Mononuclear cell (primary cell): ENCODE data around the gene GLO1. TPM values are rescaled to one million over a fixed set of nuclear protein-coding genes. Genes with fewer than 3 reads are reported as not detected.

ENCODE experiments used
- H3K27me3 ChIP-seq: 2 replicates; pipeline ENCODE4 v1.6.0; 2011; ENCODE audit warnings: low read length, control low read depth; ENCODE audit not compliant: insufficient read depth
- H3K4me1 ChIP-seq: 2 replicates; pipeline ENCODE4 v1.5.1; 2011; ENCODE audit warnings: mild to moderate bottlenecking, low read length, control low read depth; ENCODE audit not compliant: insufficient read depth
- H3K4me3 ChIP-seq: 2 replicates; pipeline ENCODE4 v1.5.1; 2011; ENCODE audit warnings: mild to moderate bottlenecking, low read length, moderate library complexity
- H3K9me3 ChIP-seq: 2 replicates; pipeline ENCODE4 v1.5.1; 2011; ENCODE audit warnings: low read depth, mild to moderate bottlenecking, control low read depth, low read length
- total RNA-seq: library from RNA; depleted of rRNA; stranded (reverse); fragments of >200 nt; gene quantifications from one replicate; pipeline ENCODE4 v1.2.3, GENCODE V29; 2012

Gene GLO1
- total RNA-seq, 1 donor, result 45.5 TPM

DNA sequence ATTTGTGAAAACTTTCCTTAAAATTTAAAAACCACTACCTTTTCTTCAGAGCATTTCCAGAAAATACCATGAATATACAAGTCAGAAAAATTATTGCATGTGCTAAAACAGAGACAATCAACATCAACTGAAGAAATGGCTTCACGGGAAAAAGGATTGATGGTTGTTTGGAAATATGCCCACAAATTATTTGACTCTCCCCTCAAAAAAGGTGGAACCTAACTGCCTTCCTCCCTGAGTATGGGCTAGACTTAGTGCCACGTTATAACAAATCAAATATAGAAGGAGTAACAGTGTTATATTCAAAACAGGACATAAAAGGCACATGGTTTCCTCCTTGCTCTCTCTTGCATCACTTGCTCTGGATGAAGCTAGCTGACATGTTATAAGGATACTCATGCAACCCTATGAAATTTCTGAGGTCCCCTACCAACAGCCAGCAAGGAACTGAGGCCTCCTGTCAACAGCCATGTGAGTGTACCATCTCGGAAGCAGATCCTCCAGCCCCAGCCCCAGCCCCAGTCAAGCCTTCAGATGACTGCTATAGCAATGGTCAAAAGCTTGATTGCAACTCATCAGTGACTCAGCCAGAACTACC is 71.7 kb downstream of the GLO1 start:
- Histone ChIP-seq H3K4me3 (no peak overlapping the region), H3K27me3 (no peaks in the 10 kb centered on the region), H3K4me1 (no peaks in the 10 kb centered on the region), H3K9me3 (no peaks in the 10 kb centered on the region)

Other genes starting within 250 kb of the GLO1 start
- gene BTBD9, start 63.2 kb downstream of the GLO1 start, total RNA-seq, result 93.7 TPM
- gene DNAH8, start 12.2 kb upstream of the GLO1 start, total RNA-seq, result 0.10 TPM